Measurements from ENCODE around the gene EFCAB14.
"Not testable (repeated sequence)": the region's sequence is repeated elsewhere in the genome, so short reads cannot be mapped to it uniquely, and the experiment has no call there.

Gene EFCAB14

DNA sequence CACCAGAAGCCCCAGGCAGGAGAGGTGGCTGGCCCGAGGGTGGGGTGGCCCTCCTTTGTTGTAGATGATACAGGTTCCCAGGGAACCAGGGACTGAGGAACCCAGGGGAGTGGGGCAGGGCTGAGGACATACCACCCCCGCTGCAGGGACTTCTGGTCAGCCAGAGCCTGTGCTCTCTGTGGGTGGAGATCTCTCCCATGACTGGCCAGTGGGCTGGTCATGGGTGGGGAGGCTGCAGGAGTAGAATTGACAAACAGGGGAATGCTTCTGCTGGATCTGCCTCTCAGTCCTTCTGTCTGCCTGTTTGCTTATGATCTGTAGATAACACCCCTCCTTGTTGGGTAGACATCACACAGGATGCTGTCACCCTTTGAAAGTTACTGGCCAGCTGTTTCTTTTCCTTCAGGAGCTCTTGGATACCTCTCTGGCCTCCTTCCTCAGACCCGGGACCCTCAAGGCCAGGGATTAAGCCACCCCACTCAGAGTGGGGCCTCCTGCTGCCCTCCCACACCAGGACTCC lies 2.8 kb upstream of the EFCAB14 start:
- DNase-seq (ENCODE audit: low read depth, low spot score) = no peak
- TF ChIP-seq, protein P1, sequence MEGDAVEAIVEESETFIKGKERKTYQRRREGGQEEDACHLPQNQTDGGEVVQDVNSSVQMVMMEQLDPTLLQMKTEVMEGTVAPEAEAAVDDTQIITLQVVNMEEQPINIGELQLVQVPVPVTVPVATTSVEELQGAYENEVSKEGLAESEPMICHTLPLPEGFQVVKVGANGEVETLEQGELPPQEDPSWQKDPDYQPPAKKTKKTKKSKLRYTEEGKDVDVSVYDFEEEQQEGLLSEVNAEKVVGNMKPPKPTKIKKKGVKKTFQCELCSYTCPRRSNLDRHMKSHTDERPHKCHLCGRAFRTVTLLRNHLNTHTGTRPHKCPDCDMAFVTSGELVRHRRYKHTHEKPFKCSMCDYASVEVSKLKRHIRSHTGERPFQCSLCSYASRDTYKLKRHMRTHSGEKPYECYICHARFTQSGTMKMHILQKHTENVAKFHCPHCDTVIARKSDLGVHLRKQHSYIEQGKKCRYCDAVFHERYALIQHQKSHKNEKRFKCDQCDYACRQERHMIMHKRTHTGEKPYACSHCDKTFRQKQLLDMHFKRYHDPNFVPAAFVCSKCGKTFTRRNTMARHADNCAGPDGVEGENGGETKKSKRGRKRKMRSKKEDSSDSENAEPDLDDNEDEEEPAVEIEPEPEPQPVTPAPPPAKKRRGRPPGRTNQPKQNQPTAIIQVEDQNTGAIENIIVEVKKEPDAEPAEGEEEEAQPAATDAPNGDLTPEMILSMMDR (IDR thresholded peaks at IDR 0.05; ENCODE audit: low read depth, low read length) = no peak
- in situ Hi-C loops (cut with HindIII; ENCODE audit: low sequenced_read_pairs) = no loop called here
- H3K4me3 ChIP-seq (ENCODE audit: low read depth, low read length) = no peak overlapping the region

DNA sequence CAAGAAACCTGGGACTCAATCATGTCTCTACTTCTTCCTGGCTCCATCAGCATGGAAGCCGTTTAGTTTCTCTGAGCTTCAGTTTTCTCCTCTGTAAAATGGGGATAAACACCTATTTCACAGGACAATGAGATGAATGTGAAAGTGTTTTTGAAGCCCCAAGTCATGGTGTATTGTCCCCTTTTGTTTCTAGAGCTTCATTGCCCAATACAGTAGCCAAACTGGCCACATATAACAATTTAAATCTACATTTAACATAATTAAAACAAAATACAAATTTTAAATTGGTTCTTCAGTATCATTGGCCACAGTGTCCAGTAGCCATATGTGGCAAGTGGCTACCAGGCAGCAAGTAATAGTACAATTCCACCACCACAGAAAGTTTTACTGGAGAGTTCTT lies 2.3 kb upstream of the EFCAB14 start:
- DNase-seq (ENCODE audit: low read depth, low spot score) = no peak
- in situ Hi-C loops (cut with HindIII; ENCODE audit: low sequenced_read_pairs) = no loop called here
- no peak overlapping the region for H3K4me3 ChIP-seq (ENCODE audit: low read depth, low read length)
- TF ChIP-seq, protein P1 (IDR thresholded peaks at IDR 0.05; ENCODE audit: low read depth, low read length) = no peak

DNA sequence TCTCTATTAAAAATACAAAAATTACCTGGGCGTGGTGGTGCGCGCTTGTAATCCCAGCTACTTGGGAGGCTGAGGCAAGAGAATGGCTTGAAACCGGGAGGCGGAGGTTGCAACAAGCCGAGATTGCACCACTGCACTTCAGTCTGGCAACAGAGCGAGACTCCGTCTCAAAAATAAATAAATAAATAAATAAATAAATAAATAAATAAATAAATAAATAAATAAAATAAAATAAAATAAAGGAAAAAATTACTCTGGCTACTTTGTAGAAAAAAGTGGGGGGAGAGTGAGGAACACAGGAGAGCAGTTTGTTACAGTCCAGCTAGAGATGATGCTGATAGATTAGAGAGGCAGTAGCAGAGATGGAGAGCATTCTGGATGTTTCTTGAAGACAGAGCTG lies 1.4 kb upstream of the EFCAB14 start:
- H3K4me3 ChIP-seq (ENCODE audit: low read depth, low read length); DNase-seq (ENCODE audit: low read depth, low spot score); in situ Hi-C loops (cut with HindIII; ENCODE audit: low sequenced_read_pairs): not testable (repeated sequence)

DNA sequence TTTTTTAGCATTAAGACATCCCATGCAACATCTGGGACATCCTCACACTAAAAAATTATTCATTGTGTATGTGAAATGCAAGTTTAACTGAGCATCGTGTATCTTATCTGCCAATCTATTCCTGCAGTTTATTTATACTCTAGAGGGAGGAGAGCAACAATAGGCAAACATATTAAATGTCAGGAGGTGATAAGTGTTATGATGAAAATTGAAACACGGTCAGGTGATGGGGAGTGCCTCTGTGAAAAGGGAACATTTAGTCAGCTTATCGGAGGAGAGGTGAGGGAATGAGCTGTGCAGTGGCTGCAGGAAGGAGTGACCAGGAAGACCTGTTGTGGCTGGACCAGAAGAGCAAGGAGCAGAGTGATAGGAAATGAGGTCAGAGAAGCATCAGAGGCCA lies 775 bp upstream of the EFCAB14 start:
- in situ Hi-C loops (cut with HindIII; ENCODE audit: low sequenced_read_pairs) = no loop called here
- DNase-seq (ENCODE audit: low read depth, low spot score) = no peak
- no peak overlapping the region for H3K4me3 ChIP-seq (ENCODE audit: low read depth, low read length)
- TF ChIP-seq, protein P1 (IDR thresholded peaks at IDR 0.05; ENCODE audit: low read depth, low read length) = no peak

DNA sequence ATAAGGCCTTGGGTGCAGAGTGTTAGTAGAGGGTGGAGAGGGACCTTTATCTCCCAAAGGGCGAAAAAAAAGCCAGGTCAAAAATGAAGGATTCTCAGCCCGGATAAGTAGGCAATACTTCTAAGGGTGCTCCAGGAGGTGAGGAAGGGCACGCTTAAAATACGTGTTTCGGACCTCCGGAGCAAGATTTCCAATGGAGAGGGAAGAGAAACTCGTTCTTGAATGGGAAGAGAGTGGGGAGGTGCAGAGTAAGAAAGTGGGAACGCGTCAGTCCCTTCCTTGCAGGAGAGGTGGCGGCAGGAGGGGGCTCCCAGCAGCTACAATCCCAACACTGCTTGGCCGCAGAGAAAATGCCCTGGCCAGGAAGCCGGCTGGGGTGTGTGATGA lies 581 bp downstream of the EFCAB14 start:
- in situ Hi-C loops (cut with HindIII; ENCODE audit: low sequenced_read_pairs) = no loop called here
- no peak for DNase-seq (ENCODE audit: low read depth, low spot score)
- peak overlapping the region; percentile 89 for H3K4me3 ChIP-seq (ENCODE audit: low read depth, low read length)
- TF ChIP-seq, protein P1 (IDR thresholded peaks at IDR 0.05; ENCODE audit: low read depth, low read length) = no peak

DNA sequence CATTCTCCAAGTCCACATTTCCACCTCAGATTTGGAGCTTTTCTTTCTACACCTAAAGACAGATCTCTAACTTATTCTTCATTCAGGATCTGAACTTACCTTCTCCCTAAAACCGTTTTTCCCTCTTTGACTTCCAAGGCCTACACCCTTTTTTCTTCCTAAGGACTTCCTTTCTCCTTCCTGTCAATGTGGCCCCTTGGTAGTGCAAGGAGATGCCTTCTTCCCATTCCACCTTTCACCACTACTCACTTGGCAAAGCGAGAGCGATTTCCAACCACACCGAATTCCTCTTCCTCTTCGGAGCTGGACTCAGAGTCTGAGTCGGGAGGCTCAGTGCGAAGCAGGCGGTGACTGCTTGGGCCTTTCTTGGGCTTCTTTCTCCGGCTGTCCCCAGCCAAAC lies 1.3 kb downstream of the EFCAB14 start:
- TF ChIP-seq, protein P1 (IDR thresholded peaks at IDR 0.05; ENCODE audit: low read depth, low read length) = no peak
- peak overlapping the region; percentile 89 for H3K4me3 ChIP-seq (ENCODE audit: low read depth, low read length)
- no peak for DNase-seq (ENCODE audit: low read depth, low spot score)
- in situ Hi-C loops (cut with HindIII; ENCODE audit: low sequenced_read_pairs) = no loop called here

DNA sequence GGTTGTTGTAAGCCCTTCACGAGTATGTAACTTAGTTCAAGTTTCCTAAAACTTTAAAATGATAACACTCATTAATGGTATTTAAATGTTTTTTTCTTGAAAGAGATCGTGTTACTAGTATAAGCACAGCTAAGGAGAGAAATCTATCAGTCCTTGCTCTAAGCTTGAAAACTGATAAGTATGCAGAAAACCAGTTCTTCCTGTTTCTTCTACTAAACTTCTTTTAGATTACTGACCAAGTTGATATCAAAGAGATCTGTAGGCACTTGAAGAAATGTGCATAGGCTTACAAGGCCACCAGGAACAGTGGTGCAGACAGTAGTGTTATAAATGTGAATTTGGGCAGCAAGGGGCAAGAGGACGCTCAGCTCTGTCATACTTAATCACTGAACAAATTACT lies 3.9 kb downstream of the EFCAB14 start:
- no peak for DNase-seq (ENCODE audit: low read depth, low spot score)
- TF ChIP-seq, protein P1 (IDR thresholded peaks at IDR 0.05; ENCODE audit: low read depth, low read length) = no peak
- in situ Hi-C loops (cut with HindIII; ENCODE audit: low sequenced_read_pairs) = no loop called here
- no peak overlapping the region for H3K4me3 ChIP-seq (ENCODE audit: low read depth, low read length)
